Stimulated activated naive CD8-positive, alpha-beta T cell treated with anti-CD3 and anti-CD28 coated beads, Interleukin-15, Interleukin-2, amounts not matched to agents 100 U/mL and 50 U/mL, for 24 hours (primary cell): Measurements from ENCODE around the gene ST6GALNAC1.
"Not testable (repeated sequence)": the region's sequence is repeated elsewhere in the genome, so short reads cannot be mapped to it uniquely, and the experiment has no call there.

Source experiments
- ATAC-seq: fragments of 150-1000 bp; cut with Tn5 transposase; one replicate; pipeline ENCODE4 v1.10.0; 2021
- DNase-seq: peaks from one replicate; pipeline ENCODE4 v3.0.0; 2021

The ST6GALNAC1 gene

GRCh38 chr17:76611758-76612157, 31.8 kb downstream of the ST6GALNAC1 start:
- DNase-seq (no peak), ATAC-seq (no peak)

GRCh38 chr17:76611080-76611749, 32.3 kb downstream of the ST6GALNAC1 start:
- not testable (repeated sequence) for ATAC-seq, DNase-seq

GRCh38 chr17:76606685-76607084, 36.9 kb downstream of the ST6GALNAC1 start:
- DNase-seq, ATAC-seq: not testable (repeated sequence)

- ATAC-seq = no peak
- DNase-seq = no peak
These were observed 42.5 kb downstream of the ST6GALNAC1 start for GRCh38 chr17:76601065-76601464.

GRCh38 chr17:76599694-76600460, 43.7 kb downstream of the ST6GALNAC1 start:
- no peak for DNase-seq
- no peak for ATAC-seq

- ATAC-seq (no peak), DNase-seq (no peak)
These were observed 45.5 kb downstream of the ST6GALNAC1 start for GRCh38 chr17:76598004-76598439.

GRCh38 chr17:76597156-76598003, 46.2 kb downstream of the ST6GALNAC1 start:
- no peak for DNase-seq
- no peak for ATAC-seq

- no peak for ATAC-seq
- DNase-seq = no peak
These were observed 48.9 kb downstream of the ST6GALNAC1 start for GRCh38 chr17:76594690-76595089.

- DNase-seq (no peak), ATAC-seq (no peak)
These were observed 49.6 kb downstream of the ST6GALNAC1 start for GRCh38 chr17:76593959-76594358.

GRCh38 chr17:76593384-76593826, 50.2 kb downstream of the ST6GALNAC1 start:
- ATAC-seq (no peak), DNase-seq (no peak)

GRCh38 chr17:76588182-76588581, 55.4 kb downstream of the ST6GALNAC1 start:
- DNase-seq (no peak), ATAC-seq (no peak)

GRCh38 chr17:76586741-76587487, 56.6 kb downstream of the ST6GALNAC1 start:
- DNase-seq = no peak
- ATAC-seq = no peak

GRCh38 chr17:76585649-76586593, 57.6 kb downstream of the ST6GALNAC1 start, which contains the start of gene ST6GALNAC2:
ST6GALNAC2 (minus strand) TSS chr17:76585860; CDS start chr17:76585808, 52 bp downstream.
- ATAC-seq (peak; percentile 63), DNase-seq (peak; percentile 53)

- ATAC-seq (no peak), DNase-seq (no peak)
These were observed 58.4 kb downstream of the ST6GALNAC1 start for GRCh38 chr17:76585033-76585648.

- no peak for ATAC-seq
These were observed 59.0 kb downstream of the ST6GALNAC1 start for GRCh38 chr17:76584427-76585032.

GRCh38 chr17:76582660-76583059, 60.9 kb downstream of the ST6GALNAC1 start:
- ATAC-seq = no peak
- DNase-seq = no peak

More at GRCh38 chr17:76584427-76585032, 59.0 kb downstream of the ST6GALNAC1 start:
- DNase-seq = no peak

GRCh38 chr17:76581515-76581914, 62.0 kb downstream of the ST6GALNAC1 start:
- DNase-seq (no peak), ATAC-seq (no peak)

- peak; percentile 61 for ATAC-seq
- DNase-seq = no peak
These were observed 64.3 kb downstream of the ST6GALNAC1 start for GRCh38 chr17:76579281-76579680.

GRCh38 chr17:76578376-76578775, 65.2 kb downstream of the ST6GALNAC1 start:
- DNase-seq (no peak), ATAC-seq (no peak)
